Spleen (tissue), 7 donors: Measurements from ENCODE around the gene MAP2K3.

Experiments
- POLR2A ChIP-seq, 3 donors: fragments of 450-650 bp; IDR thresholded peaks; one replicate each; pipeline ENCODE4 v1.5.1; 2017; ENCODE audit warnings: antibody characterized with exemption in 3 of 3, mild to moderate bottlenecking in 1 of 3
- TF ChIP-seq, protein P1 (sequence below), 11 experiments: fragments of 200-600 bp in 7 of 11; fragments of 450-650 bp in 4 of 11; sonication (generic) in 4 of 11; IDR thresholded peaks in 8 of 11; conservative IDR thresholded peaks in 3 of 11; 1 replicate in 7 of 11; 2 replicates in 4 of 11; pipeline versions ENCODE4 v1.4.0 to v1.8.0; 2016 to 2021; ENCODE audit warnings: antibody characterized with exemption in 11 of 11, inconsistent platforms in 4 of 11, mild to moderate bottlenecking in 1 of 11
- donor health status: DM: no; HTN: no; CAD: no; lungs with moderate emphysema.
- donor health status: DM: no; HTN: no; CAD: no.
- donor health status: DM: no; HTN: no; CAD: no.

DNA sequence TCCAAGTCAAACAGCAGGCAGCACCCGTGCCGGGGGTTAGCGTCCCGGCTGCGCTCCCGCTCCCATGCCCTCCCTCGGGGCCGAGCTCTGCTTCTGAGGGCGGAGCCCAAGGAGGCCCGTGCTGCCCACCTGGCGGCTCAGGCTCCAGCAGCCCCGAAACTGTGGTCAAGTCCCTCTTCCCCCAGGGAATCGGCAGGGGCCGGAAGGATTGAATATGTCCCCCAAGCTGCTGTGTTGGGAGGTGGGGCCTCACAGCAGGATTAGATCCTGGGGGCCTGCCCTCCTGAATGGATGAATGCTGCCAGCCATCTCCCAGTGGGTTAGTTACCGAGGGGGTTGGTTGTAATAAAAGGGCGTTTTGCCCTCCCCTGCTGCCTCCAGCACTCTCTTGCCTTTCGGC lies 33.9 kb downstream of the MAP2K3 start:
- TF ChIP-seq, protein P1, sequence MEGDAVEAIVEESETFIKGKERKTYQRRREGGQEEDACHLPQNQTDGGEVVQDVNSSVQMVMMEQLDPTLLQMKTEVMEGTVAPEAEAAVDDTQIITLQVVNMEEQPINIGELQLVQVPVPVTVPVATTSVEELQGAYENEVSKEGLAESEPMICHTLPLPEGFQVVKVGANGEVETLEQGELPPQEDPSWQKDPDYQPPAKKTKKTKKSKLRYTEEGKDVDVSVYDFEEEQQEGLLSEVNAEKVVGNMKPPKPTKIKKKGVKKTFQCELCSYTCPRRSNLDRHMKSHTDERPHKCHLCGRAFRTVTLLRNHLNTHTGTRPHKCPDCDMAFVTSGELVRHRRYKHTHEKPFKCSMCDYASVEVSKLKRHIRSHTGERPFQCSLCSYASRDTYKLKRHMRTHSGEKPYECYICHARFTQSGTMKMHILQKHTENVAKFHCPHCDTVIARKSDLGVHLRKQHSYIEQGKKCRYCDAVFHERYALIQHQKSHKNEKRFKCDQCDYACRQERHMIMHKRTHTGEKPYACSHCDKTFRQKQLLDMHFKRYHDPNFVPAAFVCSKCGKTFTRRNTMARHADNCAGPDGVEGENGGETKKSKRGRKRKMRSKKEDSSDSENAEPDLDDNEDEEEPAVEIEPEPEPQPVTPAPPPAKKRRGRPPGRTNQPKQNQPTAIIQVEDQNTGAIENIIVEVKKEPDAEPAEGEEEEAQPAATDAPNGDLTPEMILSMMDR (IDR thresholded peaks at IDR 0.05 in 8 of 11, conservative IDR thresholded peaks at IDR 0.05 in 3 of 11) = no peak
- no peak for TF ChIP-seq POLR2A (IDR thresholded peaks at IDR 0.05)
